ENCODE data around the gene MYO1G.

Gene MYO1G

DNA sequence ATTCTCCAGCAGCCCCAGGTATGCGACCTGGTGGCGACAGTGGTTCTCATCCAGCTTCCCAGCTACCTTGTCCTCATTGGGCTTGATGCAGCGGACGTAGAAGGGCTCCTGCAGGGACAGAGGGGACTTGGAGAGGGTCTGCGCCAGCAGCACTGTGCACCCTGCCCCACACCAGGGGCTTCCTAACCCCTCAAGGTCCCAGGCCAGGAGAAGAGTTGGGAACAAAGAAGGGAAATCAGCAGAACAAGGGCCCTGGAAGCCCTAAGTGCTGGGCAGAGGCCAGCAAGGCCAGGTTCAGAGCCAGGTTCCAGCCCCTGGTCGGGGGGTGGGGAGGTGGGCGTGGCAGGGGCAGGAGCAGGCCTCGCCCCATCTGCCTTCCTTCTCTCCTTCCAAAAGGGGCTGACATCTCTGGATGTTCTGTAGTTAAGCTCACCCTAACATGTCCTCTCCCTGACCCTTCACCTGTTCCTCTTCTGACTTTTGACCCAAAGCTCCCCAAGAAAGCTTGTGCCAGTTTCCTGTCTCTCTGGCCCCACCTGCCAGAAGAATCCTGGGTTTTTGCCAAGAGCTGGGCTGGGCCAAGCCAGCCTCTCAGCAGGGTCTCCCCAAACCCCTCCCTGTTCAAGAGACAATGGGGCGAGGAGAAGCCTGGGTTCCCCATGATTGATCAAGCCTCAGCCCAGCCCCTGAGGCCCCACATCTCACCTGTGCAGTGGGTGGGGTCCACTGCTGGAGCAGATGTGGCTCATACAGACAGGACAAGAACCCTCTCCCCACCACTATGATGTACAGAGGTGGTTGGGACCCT is 11.9 kb downstream of the MYO1G start:
- DNase-seq (ENCODE audit: low read depth) = no peak

DNA sequence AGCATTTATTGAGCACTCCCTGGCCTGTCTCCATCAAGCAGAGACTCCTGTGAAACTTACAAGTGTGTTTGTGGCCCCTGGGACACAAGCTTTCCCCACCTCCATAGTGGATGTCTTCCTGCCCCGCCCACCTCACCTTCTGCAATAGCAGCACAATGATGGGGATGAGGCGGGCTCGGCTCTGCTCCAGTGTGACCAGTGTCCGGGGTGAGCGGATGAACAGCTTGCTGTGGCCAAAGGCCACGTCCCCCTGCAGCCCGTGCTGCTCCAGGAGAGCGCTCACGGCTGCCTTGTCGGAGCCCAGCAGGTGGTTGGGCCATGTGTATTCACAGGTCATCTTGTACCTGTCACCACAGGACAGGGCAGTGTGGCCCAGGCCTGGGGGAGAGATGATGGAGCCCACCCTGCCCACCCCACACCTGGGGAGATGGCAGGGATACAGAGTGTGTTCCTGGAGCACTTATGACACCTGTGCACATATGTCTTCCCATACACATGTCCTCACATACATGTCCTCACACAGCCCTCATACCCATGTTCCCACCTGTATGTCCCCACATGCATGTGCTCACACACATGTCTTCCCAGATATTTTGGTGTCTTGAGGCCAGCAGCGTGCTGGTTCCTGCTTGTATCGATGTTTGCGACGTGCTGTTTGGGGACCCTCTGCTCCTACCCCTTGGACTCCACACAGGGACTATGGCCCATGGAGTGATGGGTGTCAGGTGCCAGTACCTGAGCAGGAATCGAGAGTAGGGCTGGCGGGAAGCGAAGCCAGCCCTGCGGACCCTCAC is 12.7 kb downstream of the MYO1G start:
- DNase-seq (ENCODE audit: low read depth) = no peak

- DNase-seq (ENCODE audit: low read depth) = no peak
Measured at GRCh38 chr7:44965441-44965903, 13.3 kb downstream of the MYO1G start.

DNA sequence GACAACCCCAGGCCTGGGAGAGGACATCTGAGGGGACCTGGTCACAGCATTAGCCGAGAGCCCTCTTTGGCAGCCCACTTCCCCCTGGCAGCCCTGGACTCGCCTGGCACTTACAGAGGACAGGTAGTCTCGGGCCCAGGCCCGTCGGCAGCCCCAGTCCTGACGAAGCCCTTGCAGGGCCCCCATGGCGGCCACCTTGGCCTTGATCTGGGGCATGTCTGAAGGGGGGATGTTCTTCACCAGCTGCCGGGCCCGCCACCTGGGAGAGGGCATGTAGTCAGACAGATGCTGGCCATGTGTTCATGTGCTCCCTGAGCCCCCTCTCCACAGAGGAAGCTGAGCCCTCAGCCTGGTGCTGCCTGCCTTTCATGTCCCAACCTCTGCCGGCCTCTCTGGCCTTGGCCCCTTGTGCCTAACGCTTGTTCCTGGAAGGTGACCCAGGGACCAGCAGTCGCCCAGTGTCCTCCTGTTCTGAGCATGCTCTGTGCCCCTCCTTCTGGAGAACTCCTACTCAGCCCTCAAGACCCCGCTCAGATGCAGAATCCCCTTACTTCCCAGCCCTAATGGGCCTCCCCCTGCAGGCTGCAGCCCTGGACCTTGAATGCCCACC is 13.9 kb downstream of the MYO1G start:
- DNase-seq (ENCODE audit: low read depth) = no peak

GRCh38 chr7:44964384-44964830 is 14.4 kb downstream of the MYO1G start:
- no peak for DNase-seq (ENCODE audit: low read depth)

- no peak for DNase-seq (ENCODE audit: low read depth)
Measured at GRCh38 chr7:44963364-44964290, 15.2 kb downstream of the MYO1G start.

GRCh38 chr7:44962483-44963251 is 16.1 kb downstream of the MYO1G start:
- no peak for DNase-seq (ENCODE audit: low read depth)

DNA sequence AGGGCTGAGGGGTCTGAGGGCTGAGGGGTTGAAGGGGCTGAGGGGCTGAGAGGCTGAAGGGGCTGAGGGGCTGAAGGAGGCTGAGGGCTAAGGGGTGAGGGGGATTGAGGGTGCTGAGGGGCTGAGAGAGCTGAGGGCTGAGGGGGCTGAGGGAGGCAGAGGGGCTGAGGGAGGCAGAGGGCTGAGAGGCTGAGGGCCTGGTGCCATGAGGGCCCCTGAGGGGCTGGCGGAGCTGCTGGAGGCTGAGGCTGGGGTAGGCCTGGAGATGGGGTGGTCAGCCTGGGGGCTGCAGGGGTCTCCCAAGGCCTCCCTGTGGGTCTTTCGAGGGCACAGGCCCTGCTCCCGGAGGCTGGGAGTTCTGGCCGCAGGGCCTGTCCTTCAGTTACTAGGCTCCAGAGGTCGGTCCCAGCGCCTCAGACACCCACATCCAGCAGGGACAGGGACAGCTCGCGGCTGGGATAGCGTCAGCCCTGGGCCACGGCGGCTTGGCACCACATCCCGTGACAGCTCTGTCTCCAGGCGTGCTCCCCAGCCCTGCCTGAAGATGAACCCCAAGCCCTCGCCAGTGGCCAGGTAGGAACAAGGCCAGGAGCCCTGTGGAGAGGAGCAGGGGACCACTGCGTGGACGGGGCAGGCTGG is 16.9 kb downstream of the MYO1G start:
- DNase-seq (ENCODE audit: low read depth) = no peak

DNA sequence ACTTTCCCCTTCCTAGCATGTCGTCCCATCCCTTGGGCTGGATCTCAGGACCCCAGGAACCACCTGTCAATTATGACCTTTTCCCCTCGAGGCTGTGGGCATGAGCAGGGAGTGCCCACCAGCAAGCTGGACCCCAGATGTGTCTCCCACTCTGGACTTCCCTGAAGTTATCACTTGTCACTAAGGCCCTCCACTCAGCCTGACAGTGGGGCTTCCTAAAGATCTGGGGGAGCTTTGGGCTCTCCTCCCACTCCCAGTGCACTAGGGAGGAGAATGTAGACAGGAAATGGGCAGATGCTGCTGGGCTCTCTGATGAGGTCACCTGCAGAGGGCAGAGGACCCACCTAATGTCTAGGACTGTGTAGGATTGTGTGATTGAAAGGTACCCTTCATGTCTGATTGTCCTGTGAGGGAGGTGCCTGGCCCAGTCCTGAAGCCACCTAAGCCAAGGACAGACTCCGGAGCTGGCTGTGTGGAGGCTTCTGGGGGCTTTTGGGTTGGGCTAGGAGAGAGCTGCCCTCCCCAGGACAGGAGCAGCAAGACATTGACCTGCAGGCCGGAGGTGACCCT is 18.7 kb downstream of the MYO1G start:
- DNase-seq (ENCODE audit: low read depth) = no peak

DNA sequence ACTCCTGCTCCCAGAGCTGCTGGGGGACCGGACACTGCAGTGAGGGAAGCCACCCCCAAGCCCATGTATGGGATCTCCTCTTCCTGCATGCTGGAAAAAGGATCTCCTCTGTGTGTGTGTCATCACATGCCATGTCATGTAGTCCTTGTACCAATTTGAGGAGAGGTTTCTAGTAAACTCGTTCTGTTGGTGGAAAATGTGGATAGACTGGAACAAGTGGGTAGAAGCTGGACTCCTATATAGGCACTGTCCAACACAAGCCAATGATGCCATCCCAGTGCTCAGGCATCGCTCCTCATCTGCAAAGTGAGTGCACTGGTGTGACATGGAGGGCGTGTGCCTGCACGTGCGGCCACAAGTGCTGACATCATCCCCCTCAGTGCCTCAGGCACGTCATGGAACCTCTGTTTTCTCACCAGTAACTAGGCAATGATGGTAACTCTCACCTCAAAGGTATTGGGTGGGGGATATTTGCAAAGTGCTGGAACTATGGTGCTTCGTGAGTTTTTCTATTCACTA is 19.3 kb downstream of the MYO1G start:
- DNase-seq (ENCODE audit: low read depth) = no peak

DNA sequence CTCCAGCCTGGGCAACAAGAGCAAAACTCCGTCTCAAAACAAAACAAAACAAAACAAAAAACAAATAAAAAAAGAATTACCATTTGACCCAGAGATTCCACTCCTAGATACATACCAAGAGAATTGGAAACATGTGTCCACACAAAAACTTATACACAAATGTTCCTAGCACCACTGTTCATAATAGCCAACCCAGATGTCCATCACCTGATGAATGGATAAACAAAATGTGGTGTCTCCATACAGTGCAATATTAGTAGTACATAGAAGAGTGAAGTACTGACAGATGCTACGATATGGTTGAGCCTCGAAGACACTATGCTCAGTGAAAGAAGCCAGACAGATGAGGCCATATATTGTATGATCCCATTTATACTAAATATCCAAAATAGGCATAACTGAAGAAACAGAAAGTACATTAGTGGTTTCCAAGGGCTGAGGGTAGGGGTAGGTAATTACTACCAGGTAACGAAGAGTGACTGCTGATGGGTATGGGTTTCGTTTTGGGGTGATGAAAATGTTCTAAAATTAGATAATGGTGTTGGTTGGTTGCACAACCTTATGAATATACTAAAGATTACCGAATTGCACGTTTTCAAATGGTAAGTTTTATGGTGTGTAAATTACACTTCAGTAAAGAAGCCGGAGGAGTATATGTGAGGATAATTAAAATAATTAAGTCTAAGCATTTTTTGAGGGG is 20.0 kb downstream of the MYO1G start:
- DNase-seq (ENCODE audit: low read depth) = no peak

DNA sequence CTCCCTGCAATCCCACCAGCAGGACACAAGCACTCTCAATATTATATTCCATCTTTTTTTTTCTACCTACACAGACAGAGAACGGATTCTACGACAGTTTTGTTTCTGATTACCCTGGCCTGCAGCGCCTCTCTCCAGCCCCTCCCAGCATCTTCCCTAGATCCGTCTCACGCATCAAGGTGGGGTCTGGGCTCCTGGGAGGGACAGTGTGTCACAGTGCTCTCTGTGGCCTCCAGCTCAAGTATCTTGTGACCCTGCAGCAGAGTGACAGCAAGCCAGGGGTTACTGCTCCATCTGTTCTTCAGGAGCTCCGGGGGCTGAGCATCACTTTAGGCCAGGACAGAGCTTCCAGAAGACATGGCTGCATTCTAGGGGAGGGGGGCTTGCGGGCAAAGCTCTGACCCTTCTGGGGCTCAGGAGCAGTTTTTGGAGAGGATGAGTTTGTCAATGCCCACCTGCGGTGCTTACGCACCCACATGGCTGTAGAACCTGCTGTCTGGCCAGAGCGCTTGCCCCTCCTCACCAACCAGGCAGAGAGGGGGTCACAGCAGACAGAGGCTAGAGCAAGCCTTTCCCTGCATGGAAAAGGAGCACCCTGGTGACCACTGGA is 22.6 kb downstream of the MYO1G start:
- DNase-seq (ENCODE audit: low read depth) = no peak

DNA sequence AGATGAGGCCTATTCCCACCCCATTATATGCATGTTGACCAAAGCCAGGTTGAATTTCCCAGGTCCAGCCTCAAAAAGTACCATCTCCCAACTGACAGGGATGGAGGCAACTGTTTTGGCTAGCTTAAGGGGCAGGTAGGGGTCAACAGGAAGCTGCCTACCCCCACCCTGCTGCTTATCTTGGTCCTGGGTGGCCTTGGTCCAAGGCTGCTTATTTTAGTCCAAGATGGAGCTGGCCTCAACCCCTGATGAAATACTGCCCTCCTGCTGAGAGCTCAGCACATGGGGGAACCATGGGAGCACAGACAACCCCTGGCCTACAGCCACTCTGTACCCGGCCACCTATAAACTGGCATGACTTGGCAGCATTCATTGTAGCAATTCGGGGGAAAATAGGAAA is 23.1 kb downstream of the MYO1G start:
- DNase-seq (ENCODE audit: low read depth) = no peak

- no peak for DNase-seq (ENCODE audit: low read depth)
Measured at GRCh38 chr7:44953156-44953555, 25.7 kb downstream of the MYO1G start.

- no peak for DNase-seq (ENCODE audit: low read depth)
Measured at GRCh38 chr7:44949303-44949702, 29.5 kb downstream of the MYO1G start.

DNA sequence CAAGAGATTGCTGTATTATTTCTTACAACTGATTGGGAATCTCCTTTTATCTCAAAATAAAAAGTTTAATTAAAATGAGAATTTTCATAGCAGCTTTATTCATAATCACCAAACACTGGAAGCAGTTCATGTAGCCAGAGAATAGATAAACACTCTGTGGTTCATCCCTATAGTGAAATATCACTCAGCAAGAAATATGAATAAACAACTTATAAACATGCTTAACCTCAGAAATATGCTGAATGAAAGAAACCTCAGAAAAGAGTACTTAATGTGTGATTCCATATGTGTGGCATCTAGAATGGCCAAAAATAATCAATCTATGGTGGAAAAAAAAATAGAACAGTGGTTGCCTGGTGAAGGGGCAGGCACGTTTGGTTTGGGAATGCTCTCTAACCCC is 33.3 kb downstream of the MYO1G start:
- DNase-seq (ENCODE audit: low read depth) = no peak

GRCh38 chr7:44944821-44945220 is 34.0 kb downstream of the MYO1G start:
- DNase-seq (ENCODE audit: low read depth) = no peak

GRCh38 chr7:44943631-44944030 is 35.2 kb downstream of the MYO1G start:
- no peak for DNase-seq (ENCODE audit: low read depth)

GRCh38 chr7:44937426-44937825 is 41.4 kb downstream of the MYO1G start:
- DNase-seq (ENCODE audit: low read depth) = no peak

Data from non-pigmented ciliary epithelial cell (primary cell).